GM18870 (cell line): ENCODE measurements around the gene PIK3CD.

Experiments
- ATAC-seq: cut with Tn5 transposase; IDR thresholded peaks from one replicate; pipeline ENCODE4 v1.9.1; 2021; ENCODE audit warnings: moderate library complexity; ENCODE audit not compliant: unreplicated experiment

Gene PIK3CD

DNA sequence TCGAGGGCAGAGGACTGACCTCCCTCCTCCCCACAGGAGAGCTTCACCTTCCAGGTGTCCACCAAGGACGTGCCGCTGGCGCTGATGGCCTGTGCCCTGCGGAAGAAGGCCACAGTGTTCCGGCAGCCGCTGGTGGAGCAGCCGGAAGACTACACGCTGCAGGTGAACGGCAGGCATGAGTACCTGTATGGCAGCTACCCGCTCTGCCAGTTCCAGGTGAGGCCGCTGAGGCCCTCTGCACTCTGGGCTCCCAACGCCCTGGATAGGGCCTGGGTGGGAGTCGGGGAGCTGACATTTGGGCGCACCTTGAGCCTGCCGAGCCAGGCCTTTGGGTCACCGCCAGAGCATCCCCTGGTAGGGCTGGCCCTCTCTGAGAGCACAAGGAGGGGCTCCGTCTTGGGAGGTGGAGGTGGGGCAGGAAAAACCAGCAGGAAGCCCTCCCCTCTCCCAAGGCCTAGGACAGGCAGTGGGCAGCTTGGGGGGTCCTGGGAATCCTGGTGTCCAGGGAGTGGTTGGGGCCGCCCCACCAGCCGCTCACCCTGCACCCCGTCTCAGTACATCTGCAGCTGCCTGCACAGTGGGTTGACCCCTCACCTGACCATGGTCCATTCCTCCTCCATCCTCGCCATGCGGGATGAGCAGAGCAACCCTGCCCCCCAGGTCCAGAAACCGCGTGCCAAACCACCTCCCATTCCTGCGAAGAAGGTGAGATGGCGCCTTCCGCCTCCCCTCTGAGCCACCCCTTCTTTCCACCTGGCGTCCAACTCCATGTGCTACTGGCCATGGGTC, 65.1 kb downstream of the PIK3CD start:
- no peak for ATAC-seq

DNA sequence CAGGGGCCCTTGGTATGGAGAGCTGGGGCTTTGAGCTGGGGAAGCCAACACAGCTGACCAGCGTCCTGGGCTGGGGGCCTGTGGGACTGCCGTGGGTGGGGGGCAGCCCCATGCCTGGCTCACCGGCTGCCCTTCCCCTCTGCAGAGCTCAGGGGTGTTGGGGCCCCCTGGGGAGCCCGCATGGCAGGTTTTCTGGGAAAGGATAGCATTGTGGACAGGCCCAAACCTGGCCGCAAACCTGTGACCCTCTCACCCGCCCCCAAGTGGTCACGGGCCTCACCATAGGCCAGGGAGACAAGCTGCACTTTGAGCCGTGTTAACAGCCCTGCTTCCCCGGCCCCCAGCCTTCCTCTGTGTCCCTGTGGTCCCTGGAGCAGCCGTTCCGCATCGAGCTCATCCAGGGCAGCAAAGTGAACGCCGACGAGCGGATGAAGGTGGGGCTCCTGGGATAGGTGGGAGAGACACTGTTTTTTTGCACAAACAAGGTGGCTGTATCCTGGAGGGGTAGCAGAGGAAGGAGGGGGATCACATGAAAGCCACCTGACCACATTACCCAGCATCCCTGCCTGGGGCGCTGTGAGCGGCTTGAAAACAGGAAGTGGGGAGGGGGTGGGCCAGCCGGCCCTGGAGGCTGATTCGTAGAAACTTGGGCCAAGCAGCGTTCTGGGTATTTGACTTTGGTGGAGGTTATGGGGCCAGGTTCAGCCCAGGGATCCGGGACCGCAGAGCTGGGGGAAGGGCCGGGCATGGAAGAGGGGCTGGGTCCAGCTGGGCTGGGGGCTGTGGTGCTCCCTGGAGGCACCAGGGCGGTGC, 65.9 kb downstream of the PIK3CD start:
- no peak for ATAC-seq

DNA sequence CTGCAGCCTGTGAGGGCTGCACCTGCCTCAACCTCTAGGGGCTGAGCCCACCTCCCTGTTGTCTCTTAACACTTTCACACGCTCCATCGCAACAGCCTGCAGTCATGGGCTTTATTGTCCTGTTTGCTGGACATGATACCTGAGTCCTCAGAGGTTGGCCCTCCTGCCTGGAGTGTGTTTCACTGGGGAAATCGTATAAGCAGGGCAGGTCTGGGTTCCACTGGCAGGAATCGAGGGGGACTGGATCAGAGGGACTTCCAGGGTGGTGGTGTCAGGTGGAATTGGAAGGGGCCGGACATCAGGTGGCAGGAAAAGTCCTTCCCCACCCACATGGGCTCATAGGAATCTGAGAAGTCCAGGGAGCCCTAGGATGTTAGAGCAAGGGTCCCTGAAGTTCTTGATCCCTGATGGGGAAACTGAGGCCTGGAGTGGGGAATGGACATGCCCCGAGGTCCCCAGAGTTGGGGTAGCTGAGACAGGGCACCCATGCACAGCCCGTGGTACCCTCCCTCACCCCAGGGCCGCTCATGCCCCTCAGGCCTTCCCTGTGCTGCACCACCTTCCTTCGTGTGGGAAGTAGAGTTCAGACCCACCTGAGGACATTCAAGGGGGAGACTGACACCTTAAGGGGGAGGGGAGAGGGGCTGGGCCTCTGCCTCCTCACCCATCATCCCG, 66.6 kb downstream of the PIK3CD start:
- no peak for ATAC-seq

DNA sequence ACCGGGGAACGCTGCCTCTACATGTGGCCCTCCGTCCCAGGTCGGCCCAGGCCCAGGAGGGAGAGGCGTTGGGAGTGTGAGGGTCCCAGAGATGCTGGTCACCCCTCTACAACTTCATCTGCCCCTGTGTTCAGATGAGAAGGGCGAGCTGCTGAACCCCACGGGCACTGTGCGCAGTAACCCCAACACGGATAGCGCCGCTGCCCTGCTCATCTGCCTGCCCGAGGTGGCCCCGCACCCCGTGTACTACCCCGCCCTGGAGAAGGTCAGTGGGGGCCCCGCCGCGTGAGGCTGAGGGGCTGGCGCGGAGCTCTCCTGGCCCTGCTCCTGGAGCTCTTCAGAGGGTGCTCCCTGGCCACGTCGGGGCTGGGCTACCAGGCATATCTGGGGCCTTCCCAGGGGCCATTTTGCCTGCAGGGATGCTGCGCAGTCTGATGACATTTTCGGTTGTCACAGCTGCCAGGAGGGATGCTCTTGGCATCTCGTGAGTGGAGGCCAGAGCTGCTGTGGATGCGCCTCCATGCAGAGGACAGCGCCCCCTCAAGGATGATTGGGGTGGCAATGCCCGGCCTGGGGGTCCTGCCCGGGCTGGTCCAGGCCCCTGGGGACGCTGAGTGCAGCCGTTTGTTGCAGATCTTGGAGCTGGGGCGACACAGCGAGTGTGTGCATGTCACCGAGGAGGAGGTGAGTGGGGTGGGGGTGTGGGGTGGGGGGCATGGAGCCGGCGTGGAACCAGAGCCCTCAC, 68.6 kb downstream of the PIK3CD start:
- no peak for ATAC-seq

DNA sequence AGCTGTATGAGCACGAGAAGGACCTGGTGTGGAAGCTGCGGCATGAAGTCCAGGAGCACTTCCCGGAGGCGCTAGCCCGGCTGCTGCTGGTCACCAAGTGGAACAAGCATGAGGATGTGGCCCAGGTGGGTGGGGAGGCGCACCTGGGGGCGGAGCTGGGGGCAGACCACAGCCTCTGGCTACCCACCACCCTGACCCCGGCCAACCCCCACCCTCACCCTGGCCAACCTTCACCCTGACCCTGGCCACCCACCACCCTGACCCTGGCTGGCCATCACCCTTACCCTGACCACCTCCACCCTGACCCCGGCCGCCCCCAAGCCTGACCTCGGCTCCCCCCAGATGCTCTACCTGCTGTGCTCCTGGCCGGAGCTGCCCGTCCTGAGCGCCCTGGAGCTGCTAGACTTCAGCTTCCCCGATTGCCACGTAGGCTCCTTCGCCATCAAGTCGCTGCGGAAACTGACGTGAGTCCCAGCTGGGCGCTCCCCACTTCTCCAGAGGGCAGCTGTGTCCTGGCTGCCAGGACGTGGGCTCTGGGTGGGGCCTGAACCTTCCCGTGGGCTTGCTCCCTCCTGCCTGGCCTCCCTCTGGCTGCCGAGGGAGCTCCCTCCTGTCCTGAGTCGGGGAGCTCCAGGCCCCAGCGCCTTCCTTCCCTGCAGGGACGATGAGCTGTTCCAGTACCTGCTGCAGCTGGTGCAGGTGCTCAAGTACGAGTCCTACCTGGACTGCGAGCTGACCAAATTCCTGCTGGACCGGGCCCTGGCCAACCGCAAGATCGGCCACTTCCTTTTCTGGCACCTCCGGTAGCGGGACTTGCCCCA, 69.5 kb downstream of the PIK3CD start:
- no peak for ATAC-seq

DNA sequence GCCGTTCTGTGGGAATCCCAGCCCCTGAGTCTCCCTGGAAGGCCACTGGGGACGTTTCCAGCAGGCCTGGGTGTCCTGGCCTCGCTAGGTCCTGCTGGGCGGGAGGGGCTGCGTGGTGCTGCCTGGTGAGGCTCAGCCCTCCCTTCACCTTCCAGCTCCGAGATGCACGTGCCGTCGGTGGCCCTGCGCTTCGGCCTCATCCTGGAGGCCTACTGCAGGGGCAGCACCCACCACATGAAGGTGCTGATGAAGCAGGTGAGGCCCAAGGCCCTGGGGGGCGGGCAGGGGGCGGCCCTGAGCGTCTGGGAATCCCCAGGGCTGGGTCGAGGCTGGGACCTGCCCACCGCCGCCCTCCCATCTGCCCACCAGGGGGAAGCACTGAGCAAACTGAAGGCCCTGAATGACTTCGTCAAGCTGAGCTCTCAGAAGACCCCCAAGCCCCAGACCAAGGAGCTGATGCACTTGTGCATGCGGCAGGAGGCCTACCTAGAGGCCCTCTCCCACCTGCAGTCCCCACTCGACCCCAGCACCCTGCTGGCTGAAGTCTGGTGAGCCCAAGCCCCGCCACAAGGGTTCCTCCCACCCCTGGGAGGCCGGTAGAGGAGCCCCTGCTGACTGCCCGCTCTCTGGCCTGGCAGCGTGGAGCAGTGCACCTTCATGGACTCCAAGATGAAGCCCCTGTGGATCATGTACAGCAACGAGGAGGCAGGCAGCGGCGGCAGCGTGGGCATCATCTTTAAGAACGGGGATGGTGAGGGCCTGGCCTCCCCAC, 70.3 kb downstream of the PIK3CD start:
- no peak for ATAC-seq

DNA sequence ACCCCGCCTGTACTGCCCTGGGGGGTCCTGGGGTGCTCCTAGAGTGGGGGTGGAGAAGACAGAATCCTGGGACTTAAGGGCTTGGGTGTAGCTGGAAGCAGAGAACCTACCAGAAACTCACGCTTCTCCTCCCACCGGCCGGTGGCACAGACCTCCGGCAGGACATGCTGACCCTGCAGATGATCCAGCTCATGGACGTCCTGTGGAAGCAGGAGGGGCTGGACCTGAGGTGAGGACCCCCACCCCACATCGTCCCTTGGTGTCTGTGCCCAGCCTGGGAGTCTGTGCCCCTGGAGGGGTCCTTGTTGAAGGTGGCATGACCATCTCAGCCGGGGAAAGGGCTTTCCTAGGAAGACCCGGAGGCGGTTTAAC, 70.8 kb downstream of the PIK3CD start:
- no peak for ATAC-seq

DNA sequence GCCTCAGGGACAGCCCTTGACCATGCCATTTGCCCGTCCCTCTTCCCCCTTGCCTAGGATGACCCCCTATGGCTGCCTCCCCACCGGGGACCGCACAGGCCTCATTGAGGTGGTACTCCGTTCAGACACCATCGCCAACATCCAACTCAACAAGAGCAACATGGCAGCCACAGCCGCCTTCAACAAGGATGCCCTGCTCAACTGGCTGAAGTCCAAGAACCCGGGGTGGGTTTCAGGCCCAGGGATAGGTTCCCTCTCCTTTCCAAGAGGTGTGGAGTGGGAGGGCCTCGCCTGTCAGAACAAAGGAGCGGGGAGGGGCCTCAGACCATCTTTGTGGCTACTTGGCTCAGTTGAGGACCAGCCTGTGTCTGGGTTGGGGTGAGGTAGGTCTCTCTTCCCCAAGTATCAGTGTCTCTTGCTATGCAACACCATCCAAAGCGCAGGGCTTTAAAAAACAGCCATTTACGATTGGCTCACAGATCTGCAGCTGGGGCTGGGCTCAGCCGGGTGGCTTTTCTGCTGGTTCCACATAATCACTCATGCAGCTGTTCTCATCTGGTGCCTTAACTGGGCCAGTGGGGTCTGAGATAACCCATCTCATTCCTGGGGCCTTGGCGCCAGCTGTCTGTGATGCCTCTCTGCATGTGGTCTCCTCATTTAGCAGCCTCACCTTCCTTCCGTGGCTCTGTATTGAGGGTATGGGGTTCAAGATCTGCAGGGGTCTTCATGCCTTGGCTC, 71.7 kb downstream of the PIK3CD start:
- no peak for ATAC-seq

DNA sequence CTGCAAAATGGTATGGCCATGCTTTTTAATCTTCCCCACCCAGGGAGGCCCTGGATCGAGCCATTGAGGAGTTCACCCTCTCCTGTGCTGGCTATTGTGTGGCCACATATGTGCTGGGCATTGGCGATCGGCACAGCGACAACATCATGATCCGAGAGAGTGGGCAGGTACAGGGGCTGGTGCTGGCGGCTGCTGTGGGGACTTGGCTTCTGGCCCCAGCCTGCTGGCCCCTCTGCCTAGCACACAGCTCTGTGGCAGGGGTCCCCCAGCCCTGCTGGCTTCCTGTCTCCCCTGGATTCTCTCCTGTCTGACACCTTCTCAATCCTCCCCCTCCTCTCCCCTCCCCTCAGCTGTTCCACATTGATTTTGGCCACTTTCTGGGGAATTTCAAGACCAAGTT, 72.4 kb downstream of the PIK3CD start:
- ATAC-seq, result no peak

DNA sequence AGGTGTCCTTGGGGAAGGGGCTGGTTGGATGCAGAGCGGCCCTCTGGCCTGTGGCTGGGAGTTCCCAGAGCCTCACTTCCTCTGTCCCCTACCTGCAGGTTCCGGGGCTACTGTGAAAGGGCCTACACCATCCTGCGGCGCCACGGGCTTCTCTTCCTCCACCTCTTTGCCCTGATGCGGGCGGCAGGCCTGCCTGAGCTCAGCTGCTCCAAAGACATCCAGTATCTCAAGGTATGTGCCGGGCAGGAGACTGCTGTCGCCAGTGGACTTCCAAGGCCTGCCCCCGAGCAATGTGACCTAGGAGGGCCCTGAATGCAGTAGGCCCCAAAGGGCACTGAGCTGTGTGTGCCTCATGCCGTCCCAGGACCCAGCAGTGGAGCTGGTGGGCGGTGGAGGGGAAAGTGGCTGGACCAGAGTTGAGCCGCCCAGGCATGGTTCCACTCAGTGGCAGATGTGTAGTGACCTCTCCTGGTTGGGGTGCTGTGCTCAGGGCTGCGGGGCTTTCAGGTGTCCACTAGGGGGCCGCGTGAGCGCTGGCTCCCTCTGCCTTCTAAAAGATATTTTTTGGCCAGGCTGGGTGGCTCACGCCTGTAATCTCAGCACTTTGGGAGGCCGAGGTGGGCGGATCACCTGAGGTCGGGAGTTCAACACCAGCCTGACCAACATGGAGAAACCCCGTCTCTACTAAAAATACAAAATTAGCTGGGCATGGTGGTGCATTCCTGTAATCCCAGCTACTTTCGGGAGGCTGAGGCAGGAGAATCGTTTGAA, 73.4 kb downstream of the PIK3CD start:
- no peak for ATAC-seq

DNA sequence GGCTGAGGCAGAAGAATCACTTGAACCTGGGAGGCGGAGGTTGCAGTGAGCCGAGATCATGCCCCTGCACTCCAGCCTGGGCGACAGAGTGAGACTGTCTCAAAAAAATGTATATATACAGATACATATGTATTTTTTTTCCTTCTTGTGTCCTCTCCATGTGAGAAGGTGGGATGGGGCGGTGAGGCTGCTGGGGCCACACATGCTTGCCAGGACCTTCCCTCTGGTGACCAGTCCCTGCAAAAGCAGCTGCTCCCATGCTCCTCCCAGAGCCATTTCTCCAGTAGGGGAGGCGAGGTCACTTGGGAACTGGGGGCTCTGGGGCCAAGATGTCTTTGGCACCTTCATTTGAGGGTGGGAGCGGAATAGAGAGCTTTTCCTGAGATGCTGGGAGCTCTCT, 74.9 kb downstream of the PIK3CD start:
- ATAC-seq, result no peak

DNA sequence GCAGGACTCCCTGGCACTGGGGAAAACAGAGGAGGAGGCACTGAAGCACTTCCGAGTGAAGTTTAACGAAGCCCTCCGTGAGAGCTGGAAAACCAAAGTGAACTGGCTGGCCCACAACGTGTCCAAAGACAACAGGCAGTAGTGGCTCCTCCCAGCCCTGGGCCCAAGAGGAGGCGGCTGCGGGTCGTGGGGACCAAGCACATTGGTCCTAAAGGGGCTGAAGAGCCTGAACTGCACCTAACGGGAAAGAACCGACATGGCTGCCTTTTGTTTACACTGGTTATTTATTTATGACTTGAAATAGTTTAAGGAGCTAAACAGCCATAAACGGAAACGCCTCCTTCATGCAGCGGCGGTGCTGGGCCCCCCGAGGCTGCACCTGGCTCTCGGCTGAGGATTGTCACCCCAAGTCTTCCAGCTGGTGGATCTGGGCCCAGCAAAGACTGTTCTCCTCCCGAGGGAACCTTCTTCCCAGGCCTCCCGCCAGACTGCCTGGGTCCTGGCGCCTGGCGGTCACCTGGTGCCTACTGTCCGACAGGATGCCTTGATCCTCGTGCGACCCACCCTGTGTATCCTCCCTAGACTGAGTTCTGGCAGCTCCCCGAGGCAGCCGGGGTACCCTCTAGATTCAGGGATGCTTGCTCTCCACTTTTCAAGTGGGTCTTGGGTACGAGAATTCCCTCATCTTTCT, 75.5 kb downstream of the PIK3CD start:
- ATAC-seq, result no peak

DNA sequence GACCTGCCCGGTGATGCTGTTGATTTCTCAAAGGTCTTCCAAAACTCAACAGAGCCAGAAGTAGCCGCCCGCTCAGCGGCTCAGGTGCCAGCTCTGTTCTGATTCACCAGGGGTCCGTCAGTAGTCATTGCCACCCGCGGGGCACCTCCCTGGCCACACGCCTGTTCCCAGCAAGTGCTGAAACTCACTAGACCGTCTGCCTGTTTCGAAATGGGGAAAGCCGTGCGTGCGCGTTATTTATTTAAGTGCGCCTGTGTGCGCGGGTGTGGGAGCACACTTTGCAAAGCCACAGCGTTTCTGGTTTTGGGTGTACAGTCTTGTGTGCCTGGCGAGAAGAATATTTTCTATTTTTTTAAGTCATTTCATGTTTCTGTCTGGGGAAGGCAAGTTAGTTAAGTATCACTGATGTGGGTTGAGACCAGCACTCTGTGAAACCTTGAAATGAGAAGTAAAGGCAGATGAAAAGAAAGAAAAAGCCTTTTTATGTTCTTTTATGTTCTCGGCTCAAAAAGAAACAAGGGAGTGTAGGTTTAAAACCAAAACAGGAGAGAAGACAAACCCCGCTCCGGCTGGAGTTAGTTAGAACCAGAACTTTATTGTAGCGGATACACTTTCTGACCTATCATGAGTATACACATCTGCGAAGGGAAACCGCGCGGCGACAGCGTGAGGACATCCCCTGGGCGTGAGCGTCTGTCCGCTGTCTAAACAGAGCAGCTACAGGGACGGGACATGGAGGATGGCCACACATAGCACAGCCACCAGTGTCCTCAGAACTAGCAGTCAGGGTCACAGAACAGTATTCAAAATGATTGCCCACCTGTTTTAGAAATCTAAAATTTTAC, 77.1 kb downstream of the PIK3CD start:
- ATAC-seq, result no peak

DNA sequence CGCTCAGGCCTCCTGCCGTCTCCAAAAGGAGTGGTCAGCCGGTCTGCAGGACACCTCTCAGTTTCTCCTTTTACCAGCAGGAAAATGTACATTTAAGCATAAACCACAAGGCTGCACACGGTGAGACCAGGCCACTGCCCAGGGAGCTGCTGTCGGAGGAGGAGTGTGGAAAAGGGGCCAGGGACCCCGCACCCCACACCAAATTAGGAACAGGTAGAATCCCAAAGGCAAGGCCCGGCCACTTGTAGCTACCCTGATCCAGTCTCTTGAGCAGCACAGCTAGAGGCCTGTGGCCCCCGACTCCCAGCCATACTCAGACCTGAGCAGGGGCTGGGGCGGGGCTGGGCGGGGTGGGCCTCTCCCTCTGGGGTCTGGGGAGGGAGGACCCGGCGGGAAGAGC, 78.0 kb downstream of the PIK3CD start:
- no peak for ATAC-seq

DNA sequence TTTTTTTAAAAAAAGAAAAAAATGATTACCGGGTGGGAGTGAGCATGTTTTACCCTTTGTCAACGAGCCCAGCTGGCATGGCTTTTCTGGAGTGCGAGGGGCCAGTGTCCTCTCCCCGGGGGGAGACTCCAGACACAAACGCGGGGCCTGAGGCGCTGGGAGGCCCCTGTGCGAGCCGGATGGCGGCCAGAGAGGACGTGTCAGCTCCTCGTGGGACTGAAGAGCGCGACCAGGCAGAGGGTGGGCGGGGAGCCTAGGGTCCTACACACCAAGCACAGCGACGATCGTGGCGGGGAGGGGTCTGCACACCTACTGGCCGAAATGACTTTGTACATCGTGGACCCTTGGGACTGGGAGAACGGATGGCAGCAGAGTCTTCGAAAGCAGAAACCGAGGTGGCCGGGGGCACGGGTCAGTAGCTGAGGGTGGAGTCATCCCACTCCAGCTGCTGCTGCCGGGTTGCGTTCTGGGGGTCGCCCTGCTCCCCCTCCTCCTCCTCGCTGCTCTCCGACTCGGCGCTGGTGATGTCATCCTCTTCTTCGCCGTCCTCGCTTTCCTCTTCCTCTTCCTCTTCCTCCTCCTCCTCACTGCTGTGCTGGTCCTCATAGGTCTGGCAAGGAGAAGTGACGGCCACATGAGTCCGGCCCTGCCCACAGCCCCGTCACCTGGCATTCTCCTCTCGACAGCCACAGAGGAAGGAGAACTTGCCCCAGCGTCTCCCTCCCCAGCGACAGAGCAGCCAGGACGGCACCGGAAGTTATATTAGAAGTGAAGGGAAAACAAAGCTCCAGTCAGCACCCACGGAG, 78.8 kb downstream of the PIK3CD start:
- no peak for ATAC-seq

DNA sequence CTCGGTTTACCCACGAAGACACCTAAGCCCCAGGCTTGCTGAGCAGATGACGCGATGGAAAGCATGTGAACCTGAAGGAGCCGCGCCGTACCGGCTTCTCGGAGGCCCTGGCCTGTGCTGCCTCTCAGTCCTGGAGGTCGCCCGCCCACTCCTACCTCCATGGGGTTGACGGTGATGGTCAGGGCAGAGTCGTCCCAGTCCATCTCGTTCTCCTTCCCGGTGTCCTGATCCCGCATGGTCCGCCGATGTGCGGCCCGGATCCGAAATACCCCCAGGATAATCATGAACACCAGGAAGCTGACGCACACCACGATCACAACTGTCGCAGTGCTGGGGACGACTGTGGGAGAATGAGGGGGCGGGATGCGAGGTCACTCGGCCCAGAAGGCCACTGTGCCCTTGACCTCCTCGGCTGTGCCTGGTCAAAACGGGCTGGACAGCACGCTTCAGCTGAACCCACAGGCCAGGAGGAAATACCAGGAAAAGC, 79.6 kb downstream of the PIK3CD start:
- ATAC-seq, result no peak
